H1 (cell line): Measurements from ENCODE around the gene CENPP. TPM values are rescaled to one million over a fixed set of nuclear protein-coding genes. Genes with fewer than 3 reads are reported as not detected.

Experiments
- CHD7 ChIP-seq: fragments of 300-600 bp; sonication (generic); IDR thresholded peaks from 2 replicates; pipeline ENCODE4 v1.7.1; 2012; ENCODE audit warnings: low read length, moderate library complexity, mild to moderate bottlenecking, inconsistent platforms; ENCODE audit not compliant: insufficient replicate concordance
- SIN3A ChIP-seq, 2 experiments: IDR thresholded peaks in 1 of 2; conservative IDR thresholded peaks in 1 of 2; 2 replicates each; pipeline ENCODE4 v1.6.1; 2011 to 2012; ENCODE audit warnings: low read length in 2 of 2, improper control_type of control experiment in 1 of 2, low read depth in 1 of 2, mild to moderate bottlenecking in 1 of 2
- polyA plus RNA-seq, 7 experiments: library from polyadenylated mRNA; depleted of rRNA in 3 of 7; stranded (reverse) in 5 of 7; unstranded in 2 of 7; fragments of >200 nt in 5 of 7; fragments of 200-250 nt in 2 of 7; gene quantifications; 1 replicate in 5 of 7; 2 replicates in 1 of 7; 4 replicates in 1 of 7; pipeline versions ENCODE4 v1.2.1 to v1.2.3, GENCODE V29; 2011 to 2013; ENCODE audit warnings: missing spikeins in 2 of 7, mixed read lengths in 2 of 7
- total RNA-seq: library from RNA; stranded (reverse); fragmentation: NEBNext Ultra II Directional; extraction: Animal tissue kit (Norgen Biotek cat#: 25700); gene quantifications from 2 replicates; pipeline ENCODE4 v1.2.1, GENCODE V29; 2021

CENPP gene
- total and polyA plus RNA-seq, 2 of the 8 experiments (the other 6 are each of a cell fraction or from before 2014, with no cell fraction given) = 2.7 to 10.8 TPM

DNA sequence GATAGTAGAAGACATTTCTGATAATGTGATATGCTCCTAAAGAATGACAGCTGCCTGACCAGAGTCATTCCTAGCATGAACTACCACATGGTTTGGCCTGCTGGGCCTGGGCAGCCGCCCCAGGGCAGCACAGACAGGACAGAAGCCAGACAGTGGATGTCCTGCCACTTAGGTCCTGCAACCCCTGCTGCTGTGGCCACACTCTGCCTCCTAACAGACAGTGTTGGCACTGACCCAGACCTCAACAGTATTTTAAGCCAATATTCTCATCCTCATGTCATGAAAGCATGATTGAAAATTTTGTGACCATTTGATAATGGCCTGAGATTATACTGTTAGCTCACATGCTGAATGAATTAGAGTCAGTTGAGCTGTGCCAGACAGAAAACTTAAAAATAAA is 15.8 kb downstream of the CENPP start (continued):
- TF ChIP-seq CHD7 = no peak
- no peak for TF ChIP-seq SIN3A (conservative IDR thresholded peaks at IDR 0.05 in 1 of 2, IDR thresholded peaks at IDR 0.05 in 1 of 2; ENCODE audit: low read depth in 1 of 2, low read length in 2 of 2)
